Measurements from ENCODE around the gene COL2A1. TPM values are rescaled to one million over a fixed set of nuclear protein-coding genes. Genes with fewer than 3 reads are reported as not detected.

COL2A1 gene
- total RNA-seq, 1 experiment from 2014 or later, result 10.8 TPM

- H3K4me2 ChIP-seq (ENCODE audit: insufficient read depth, insufficient read length, low read length), result no peak overlapping the region
- no peak overlapping the region for H2AK5ac ChIP-seq (ENCODE audit: insufficient read length, low read length)
- Mint-ChIP-seq H3K27me3 (ENCODE audit: low read depth) (peaks cover 99% of the 10 kb centered on the region), H3K27ac (no peak overlapping the region), H3K4me1 (peaks cover 44 to 51% of the 10 kb centered on the region in 2 experiments), H3K9me3 (no peaks in the 10 kb centered on the region; a peak in 2 of 5 replicates), H3K36me3 (ENCODE audit: insufficient read depth in 1 of 3, low read depth in 3 of 3) (no peaks in the 10 kb centered on the region), H3K4me3 (no peak overlapping the region)
- TF ChIP-seq CTCF (conservative IDR thresholded peaks at IDR 0.05), result no peak
- no peak overlapping the region for H4K91ac ChIP-seq (ENCODE audit: insufficient read length, low read depth, low read length)
- H3T11ph ChIP-seq (ENCODE audit: low read length), result no peak overlapping the region
- H4K8ac ChIP-seq (replicated peaks; ENCODE audit: insufficient read length, low read depth, low read length), result no peak overlapping the region
- peaks cover 3% of the 10 kb centered on the region for H4K20me1 ChIP-seq (ENCODE audit: control insufficient read depth, insufficient read depth, insufficient read length)
- no peak overlapping the region for H3K27ac ChIP-seq (ENCODE audit: insufficient read length, low read depth, low read length)
- H2BK120ac ChIP-seq (ENCODE audit: low read depth, low read length, poor library complexity, severe bottlenecking), result no peak overlapping the region
- H3K23me2 ChIP-seq (ENCODE audit: insufficient read length, low read depth, low read length, poor library complexity, severe bottlenecking), result peaks cover 26% of the 10 kb centered on the region
- peaks cover 3% of the 10 kb centered on the region for H3K4me1 ChIP-seq (ENCODE audit: insufficient read depth, low read length)
- no peak overlapping the region for H2BK15ac ChIP-seq (ENCODE audit: low read depth, low read length)
- H2BK20ac ChIP-seq (ENCODE audit: low read depth, low read length, poor library complexity, severe bottlenecking), result no peak overlapping the region
- H4K5ac ChIP-seq (ENCODE audit: insufficient read length, low read depth, low read length), result no peak overlapping the region
- no peak overlapping the region for H3K56ac ChIP-seq (ENCODE audit: insufficient read length, low read depth, low read length)
- no peak for DNase-seq
- no peak overlapping the region for H2AFZ ChIP-seq (ENCODE audit: low read length)
- no CpG with 5 or more reads among the region's 9 CpGs for WGBS (ENCODE audit: extremely low coverage, insufficient read length, low lambda C conversion rate)
- H3K23ac ChIP-seq (ENCODE audit: insufficient read length, low read depth, low read length), result no peak overlapping the region
- no peaks in the 10 kb centered on the region for H3K9me3 ChIP-seq (ENCODE audit: control insufficient read depth, low read depth, low read length)
- no peak overlapping the region for H3K4ac ChIP-seq (ENCODE audit: low read depth, low read length)
- H3K79me1 ChIP-seq (ENCODE audit: insufficient read depth, low read depth, low read length, poor library complexity, severe bottlenecking), result no peaks in the 10 kb centered on the region
- H3K14ac ChIP-seq (ENCODE audit: insufficient read depth, low read length), result no peak overlapping the region
- peaks cover 58% of the 10 kb centered on the region for H3K27me3 ChIP-seq (ENCODE audit: insufficient read depth, low read length)
- no peak overlapping the region for H3K18ac ChIP-seq (ENCODE audit: insufficient read length, low read depth, low read length)
- no peaks in the 10 kb centered on the region for H3K79me2 ChIP-seq (ENCODE audit: insufficient read depth, low read length)
- no peak overlapping the region for H2BK5ac ChIP-seq (ENCODE audit: insufficient read length, low read length)
- H2BK12ac ChIP-seq (ENCODE audit: insufficient read length, low read depth, low read length), result no peak overlapping the region
- H3K9ac ChIP-seq (ENCODE audit: extremely low read depth, insufficient read length, low read length), result no peak overlapping the region
Measured at GRCh38 chr12:47999816-48000215, 4.5 kb downstream of the COL2A1 start.

Data from H9 (cell line).